ENCODE data around the gene MFSD11. TPM values are rescaled to one million over a fixed set of nuclear protein-coding genes. Genes with fewer than 3 reads are reported as not detected.
"Not testable (repeated sequence)": the region's sequence is repeated elsewhere in the genome, so short reads cannot be mapped to it uniquely, and the experiment has no call there.

Gene MFSD11
- total RNA-seq, 2 donors from 2014 or later, result 49.7 to 52.3 TPM

DNA sequence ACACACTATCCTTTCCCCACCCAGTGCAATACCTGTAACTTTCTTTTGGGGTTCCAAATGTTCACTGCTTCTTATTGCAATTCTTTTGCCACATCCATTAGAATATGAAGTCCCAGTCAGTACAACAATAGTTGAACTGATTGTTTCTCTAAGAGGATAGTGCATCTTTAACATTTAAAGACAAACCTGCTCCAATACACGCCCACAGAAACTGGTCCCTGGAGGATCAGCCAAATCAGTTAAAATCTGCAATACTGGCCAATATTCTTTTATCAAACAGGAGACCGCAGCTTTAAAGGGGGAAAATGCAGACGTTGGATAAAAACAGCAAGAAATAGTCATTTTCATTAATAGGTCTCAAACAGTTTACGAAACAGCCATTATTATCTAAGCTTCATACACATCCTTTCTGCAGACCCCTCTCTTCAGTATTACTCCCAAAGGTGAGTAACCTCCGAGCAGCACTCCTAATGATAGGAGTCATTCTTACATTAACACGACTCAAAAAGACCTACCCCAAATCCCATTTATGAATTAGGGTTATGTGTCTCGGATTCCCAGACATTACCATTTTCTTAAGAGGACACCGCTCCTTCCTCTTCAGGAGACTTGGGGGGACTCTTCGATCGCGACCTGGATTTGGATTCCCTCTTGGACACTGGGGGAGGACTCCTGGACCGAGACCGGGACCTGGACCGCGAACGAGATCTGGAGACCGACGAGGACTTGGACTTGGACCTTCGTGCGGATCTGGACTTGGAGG lies 2.2 kb upstream of the MFSD11 start:
- Histone ChIP-seq H3K36me3 (peaks cover 20% of the 10 kb centered on the region), H3K4me1 (ENCODE audit: control insufficient read depth in 1 of 2, low read depth in 2 of 2) (peaks cover 46 to 75% of the 10 kb centered on the region in 2 donors), H3K4me3 (peak overlapping the region; percentile 89), H3K9me3 (no peaks in the 10 kb centered on the region), H3K27me3 (replicated peaks; ENCODE audit: insufficient read depth) (no peaks in the 10 kb centered on the region), H3K27ac (peak overlapping the region; percentile 98 to 99)
- no peak for DNase-seq (ENCODE audit: low spot score)
- TF ChIP-seq, protein P1, sequence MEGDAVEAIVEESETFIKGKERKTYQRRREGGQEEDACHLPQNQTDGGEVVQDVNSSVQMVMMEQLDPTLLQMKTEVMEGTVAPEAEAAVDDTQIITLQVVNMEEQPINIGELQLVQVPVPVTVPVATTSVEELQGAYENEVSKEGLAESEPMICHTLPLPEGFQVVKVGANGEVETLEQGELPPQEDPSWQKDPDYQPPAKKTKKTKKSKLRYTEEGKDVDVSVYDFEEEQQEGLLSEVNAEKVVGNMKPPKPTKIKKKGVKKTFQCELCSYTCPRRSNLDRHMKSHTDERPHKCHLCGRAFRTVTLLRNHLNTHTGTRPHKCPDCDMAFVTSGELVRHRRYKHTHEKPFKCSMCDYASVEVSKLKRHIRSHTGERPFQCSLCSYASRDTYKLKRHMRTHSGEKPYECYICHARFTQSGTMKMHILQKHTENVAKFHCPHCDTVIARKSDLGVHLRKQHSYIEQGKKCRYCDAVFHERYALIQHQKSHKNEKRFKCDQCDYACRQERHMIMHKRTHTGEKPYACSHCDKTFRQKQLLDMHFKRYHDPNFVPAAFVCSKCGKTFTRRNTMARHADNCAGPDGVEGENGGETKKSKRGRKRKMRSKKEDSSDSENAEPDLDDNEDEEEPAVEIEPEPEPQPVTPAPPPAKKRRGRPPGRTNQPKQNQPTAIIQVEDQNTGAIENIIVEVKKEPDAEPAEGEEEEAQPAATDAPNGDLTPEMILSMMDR (IDR thresholded peaks at IDR 0.05), result no peak
- ATAC-seq (ENCODE audit: insufficient number of reproducible peaks, low FRiP score, low read depth), result no peak

DNA sequence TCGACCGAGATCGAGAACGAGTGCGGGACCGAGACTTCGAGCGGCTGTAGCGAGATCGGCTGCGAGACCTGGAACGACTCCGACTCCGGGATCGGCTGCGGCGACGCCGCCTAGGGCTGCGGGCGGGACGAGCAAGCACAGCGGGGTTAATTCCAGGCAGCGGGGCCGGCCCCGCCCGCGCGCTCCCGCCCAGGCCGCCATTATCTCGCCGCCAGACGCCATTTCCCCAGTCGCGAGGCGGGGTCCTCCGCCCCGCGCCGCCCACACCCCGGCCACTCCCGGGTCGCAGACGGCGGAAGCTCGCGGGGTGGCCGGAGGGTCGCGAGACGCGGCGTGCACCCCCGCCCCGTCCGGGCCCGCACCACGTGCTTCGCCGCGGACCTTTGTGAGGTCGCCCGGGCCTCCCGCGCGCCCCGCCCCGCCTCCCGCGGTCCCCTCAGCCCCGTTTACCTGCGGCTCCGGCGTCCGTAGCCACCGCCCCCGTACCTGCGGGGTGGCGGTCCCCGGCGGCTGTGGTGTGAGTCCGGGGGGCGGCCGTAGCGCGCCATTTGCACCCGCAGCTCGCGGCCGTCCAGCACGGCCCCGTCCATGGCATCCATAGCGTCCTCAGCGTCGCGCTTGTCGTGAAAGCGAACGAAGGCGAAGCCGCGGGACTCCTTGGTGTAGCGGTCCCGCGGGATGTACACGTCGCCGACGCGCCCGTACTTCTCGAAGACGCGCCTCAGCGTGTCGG lies 1.4 kb upstream of the MFSD11 start:
- Histone ChIP-seq H3K4me1 (ENCODE audit: control insufficient read depth in 1 of 2, low read depth in 2 of 2) (peaks cover 47 to 77% of the 10 kb centered on the region in 2 donors), H3K9me3 (no peaks in the 10 kb centered on the region), H3K36me3 (peaks cover 20% of the 10 kb centered on the region), H3K27me3 (replicated peaks; ENCODE audit: insufficient read depth) (no peaks in the 10 kb centered on the region), H3K4me3 (peak overlapping the region; percentile 89), H3K27ac (peak overlapping the region; percentile 98 to 99)
- DNase-seq (ENCODE audit: low spot score), result no peak
- peak; percentile 9 for ATAC-seq (ENCODE audit: insufficient number of reproducible peaks, low FRiP score, low read depth)
- TF ChIP-seq, protein P1 (IDR thresholded peaks at IDR 0.05), result peak; percentile 25

- Histone ChIP-seq H3K27ac (peak within 1 kb of the TSS; percentile 98 to 99), H3K36me3 (peaks cover 16% of the 10 kb centered on the region), H3K9me3 (no peaks in the 10 kb centered on the region), H3K4me3 (peak within 1 kb of the TSS; percentile 89), H3K4me1 (ENCODE audit: control insufficient read depth in 1 of 2, low read depth in 2 of 2) (peaks cover 47 to 72% of the 10 kb centered on the region in 2 donors), H3K27me3 (replicated peaks; ENCODE audit: insufficient read depth) (no peaks in the 10 kb centered on the region)
- peak; percentile 91 for DNase-seq (ENCODE audit: low spot score)
- ATAC-seq (ENCODE audit: insufficient number of reproducible peaks, low FRiP score, low read depth), result peak; percentile 85
- TF ChIP-seq, protein P1 (IDR thresholded peaks at IDR 0.05), result no peak
Measured at GRCh38 chr17:76737082-76737675, 740 bp upstream of the MFSD11 start, which contains the start of gene SRSF2. Gene SRSF2, minus strand, starts transcription at chr17:76737331. Its CDS starts 171 bp downstream, at chr17:76737160.

GRCh38 chr17:76738468-76738850 lies 540 bp downstream of the MFSD11 start:
- peaks cover 10% of the 10 kb centered on the region for H3K36me3 ChIP-seq
- TF ChIP-seq, protein P1 (IDR thresholded peaks at IDR 0.05), result no peak
- H3K4me3 ChIP-seq, result peak overlapping the region; percentile 89
- H3K4me1 ChIP-seq (ENCODE audit: control insufficient read depth in 1 of 2, low read depth in 2 of 2), result peaks cover 40 to 60% of the 10 kb centered on the region in 2 donors
- ATAC-seq (ENCODE audit: insufficient number of reproducible peaks, low FRiP score, low read depth) (no peak), DNase-seq (ENCODE audit: low spot score) (no peak)
- no peaks in the 10 kb centered on the region for H3K9me3 ChIP-seq
- H3K27ac ChIP-seq, result peak overlapping the region; percentile 98 to 99
- H3K27me3 ChIP-seq (replicated peaks; ENCODE audit: insufficient read depth), result no peaks in the 10 kb centered on the region

DNA sequence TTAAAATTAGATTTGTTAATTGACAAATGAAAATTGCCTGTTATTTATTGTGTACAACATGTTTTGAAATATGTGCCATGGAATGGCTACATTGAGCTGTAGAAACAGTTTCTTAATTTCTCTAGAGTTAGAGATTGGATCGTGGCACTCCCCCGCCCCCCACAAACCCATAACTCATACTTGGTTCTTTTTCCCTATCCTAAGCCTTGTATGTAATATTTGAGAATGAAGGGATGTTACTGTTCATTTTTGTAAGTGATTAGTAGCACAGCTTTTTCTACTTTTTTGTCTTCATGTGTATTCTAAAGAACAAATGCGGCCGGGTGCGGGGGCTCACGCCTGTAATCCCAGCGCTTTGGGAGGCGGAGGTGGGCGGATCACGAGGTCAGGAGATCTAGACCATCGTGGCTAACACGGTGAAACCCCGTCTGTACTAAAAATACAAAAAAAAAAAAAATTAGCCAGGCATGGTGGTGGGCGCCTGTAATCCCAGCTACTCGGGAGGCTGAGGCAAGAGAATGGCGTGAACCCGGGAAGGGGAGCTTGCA lies 1.7 kb downstream of the MFSD11 start:
- Histone ChIP-seq H3K36me3 (peaks cover 11% of the 10 kb centered on the region), H3K4me1 (ENCODE audit: control insufficient read depth in 1 of 2, low read depth in 2 of 2) (peaks cover 31 to 48% of the 10 kb centered on the region in 2 donors), H3K4me3 (peak overlapping the region; percentile 44), H3K27ac (peak overlapping the region; percentile 68 to 98)
- not testable (repeated sequence) for ATAC-seq (ENCODE audit: insufficient number of reproducible peaks, low FRiP score, low read depth); H3K27me3 ChIP-seq (replicated peaks; ENCODE audit: insufficient read depth); DNase-seq (ENCODE audit: low spot score); H3K9me3 ChIP-seq

All from thoracic aorta (tissue), 2 donors.